ENCODE measurements around the gene TFPT. TPM values are rescaled to one million over a fixed set of nuclear protein-coding genes. Genes with fewer than 3 reads are reported as not detected.

TFPT gene
- total RNA-seq, 4 donors from 2014 or later = 9.8 to 25.8 (median 14.0) TPM

- in situ Hi-C loops (cut with MboI; ENCODE audit: low pct_ligation_motif_present in 1 of 4, low pct_unique_long_range_greater_than_20kb in 1 of 4, low sequenced_read_pairs in 3 of 4) = no loop called here
- Histone ChIP-seq H3K4me1 (peaks cover 17 to 42% (median 31%) of the 10 kb centered on the region in 4 donors), H3K4me3 (peak overlapping the region; percentile 99 to 100 (median 100)), H3K9me3 (no peaks in the 10 kb centered on the region), H3K27me3 (no peaks in the 10 kb centered on the region), H3K27ac (peak overlapping the region; percentile 88 to 99 (median 94)), H3K36me3 (peaks cover 0 to 13% (median 6%) of the 10 kb centered on the region in 4 donors)
- DNase-seq = no peak
- TF ChIP-seq EP300 (IDR thresholded peaks at IDR 0.05; ENCODE audit: low read depth) (no peak), POLR2A (IDR thresholded peaks at IDR 0.05) (no peak)
- intact Hi-C loops (cut with DNase I; ENCODE audit: low total_unique reads) = no loop called here
- WGBS, 2 donors (ENCODE audit: low coverage in 1 of 2) = 30% methylated on average over 25 of the region's 31 CpGs; no CpG with 5 or more reads in 1 of the 2 donors
These were observed 23.2 kb upstream of the TFPT start for GRCh38 chr19:54138489-54139256.

GRCh38 chr19:54137699-54138488 is 22.4 kb upstream of the TFPT start, which contains the start of gene CNOT3:
Gene CNOT3 (plus strand): TSS chr19:54137762. CDS start chr19:54142979, 5,217 bp downstream.
- 0% methylated on average over 56 of the region's 103 CpGs; no CpG with 5 or more reads in 1 of the 2 donors for WGBS, 2 donors (ENCODE audit: low coverage in 1 of 2)
- TF ChIP-seq CTCF (IDR thresholded peaks at IDR 0.05) = peak in 2 of 5 experiments; percentile 7 to 16
- no peak for TF ChIP-seq EP300 (IDR thresholded peaks at IDR 0.05; ENCODE audit: low read depth)
- peak; percentile 86 to 93 (median 86) for TF ChIP-seq POLR2AphosphoS5 (IDR thresholded peaks at IDR 0.05)
- TF ChIP-seq POLR2A (IDR thresholded peaks at IDR 0.05) = peak; percentile 78
- Histone ChIP-seq H3K4me3 (peak within 1 kb of the TSS; percentile 99 to 100 (median 100)), H3K27ac (peak within 1 kb of the TSS; percentile 88 to 99 (median 94)), H3K9me3 (no peaks in the 10 kb centered on the region), H3K4me1 (peaks cover 17 to 42% (median 31%) of the 10 kb centered on the region in 4 donors), H3K36me3 (peaks cover 0 to 6% (median 3%) of the 10 kb centered on the region in 4 donors), H3K27me3 (no peaks in the 10 kb centered on the region)
- DNase-seq = peak; percentile 43
- intact Hi-C loops (cut with DNase I; ENCODE audit: low total_unique reads) = no loop called here
- in situ Hi-C loops (cut with MboI; ENCODE audit: low pct_ligation_motif_present in 1 of 4, low pct_unique_long_range_greater_than_20kb in 1 of 4, low sequenced_read_pairs in 3 of 4) = no loop called here

GRCh38 chr19:54136864-54137698 is 21.6 kb upstream of the TFPT start:
- in situ Hi-C loops (cut with MboI; ENCODE audit: low pct_ligation_motif_present in 1 of 4, low pct_unique_long_range_greater_than_20kb in 1 of 4, low sequenced_read_pairs in 3 of 4) = no loop called here
- no peak for TF ChIP-seq EP300 (IDR thresholded peaks at IDR 0.05; ENCODE audit: low read depth)
- TF ChIP-seq POLR2A (IDR thresholded peaks at IDR 0.05) = peak; percentile 83
- TF ChIP-seq CTCF (IDR thresholded peaks at IDR 0.05) = no peak
- TF ChIP-seq POLR2AphosphoS5 (IDR thresholded peaks at IDR 0.05) = peak; percentile 86 to 93 (median 90)
- intact Hi-C loops (cut with DNase I; ENCODE audit: low total_unique reads) = no loop called here
- Histone ChIP-seq H3K9me3 (no peaks in the 10 kb centered on the region), H3K4me1 (peaks cover 17 to 42% (median 31%) of the 10 kb centered on the region in 4 donors), H3K27me3 (no peaks in the 10 kb centered on the region), H3K36me3 (no peaks in the 10 kb centered on the region), H3K4me3 (peak overlapping the region; percentile 1 to 100 (median 100)), H3K27ac (peak overlapping the region; percentile 88 to 99 (median 94))
- peak; percentile 99 for DNase-seq
- 0% methylated on average over 46 of the region's 46 CpGs; no CpG with 5 or more reads in 1 of the 2 donors for WGBS, 2 donors (ENCODE audit: low coverage in 1 of 2)

DNA sequence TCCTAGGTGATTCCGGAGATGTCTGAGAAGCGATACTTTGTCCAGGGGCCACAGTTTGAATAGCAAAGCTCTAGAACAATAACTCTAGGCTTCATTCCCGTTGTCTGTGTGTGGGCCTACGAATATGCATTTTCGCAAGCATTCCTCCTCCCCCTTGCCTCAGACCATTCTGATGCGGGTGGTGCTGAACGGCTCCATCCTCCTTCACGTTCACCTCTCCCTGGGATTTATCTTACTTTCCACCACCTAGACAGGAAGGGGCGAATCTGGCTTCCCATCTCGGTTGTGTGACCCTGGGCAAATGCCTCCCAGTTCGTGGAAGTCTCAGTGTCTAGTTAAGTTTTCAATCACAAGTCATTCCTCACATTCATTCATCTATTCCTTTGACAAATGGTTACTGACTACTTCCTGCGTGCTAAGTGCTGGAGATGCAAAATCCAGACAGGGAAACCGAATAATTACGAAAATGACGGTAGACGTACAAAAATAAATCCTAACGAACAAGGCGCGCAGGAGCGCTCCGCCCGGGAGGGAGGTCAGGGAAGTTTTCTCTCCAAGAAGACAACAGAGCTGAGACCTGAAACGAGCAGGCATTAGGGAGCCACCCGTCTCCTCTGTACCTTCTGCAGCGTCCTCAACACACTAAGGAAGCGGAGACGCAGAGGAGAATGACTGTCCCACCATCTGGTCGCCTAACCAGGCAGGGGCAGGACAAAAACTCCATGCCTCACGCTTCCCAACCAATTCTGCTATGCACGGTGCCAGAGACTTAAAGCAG is 20.8 kb upstream of the TFPT start:
- in situ Hi-C loops (cut with MboI; ENCODE audit: low pct_ligation_motif_present in 1 of 4, low pct_unique_long_range_greater_than_20kb in 1 of 4, low sequenced_read_pairs in 3 of 4) (no loop called here), intact Hi-C loops (cut with DNase I; ENCODE audit: low total_unique reads) (no loop called here)
- no peak for TF ChIP-seq POLR2AphosphoS5 (IDR thresholded peaks at IDR 0.05)
- TF ChIP-seq CTCF (IDR thresholded peaks at IDR 0.05) = no peak
- TF ChIP-seq EP300 (IDR thresholded peaks at IDR 0.05; ENCODE audit: low read depth) = no peak
- no peak for TF ChIP-seq POLR2A (IDR thresholded peaks at IDR 0.05)
- Histone ChIP-seq H3K36me3 (no peaks in the 10 kb centered on the region), H3K27me3 (no peaks in the 10 kb centered on the region), H3K27ac (peak overlapping the region; percentile 69 to 78 (median 74)), H3K9me3 (no peaks in the 10 kb centered on the region), H3K4me3 (peak overlapping the region; percentile 1 to 56 (median 38)), H3K4me1 (peaks cover 17 to 42% (median 31%) of the 10 kb centered on the region in 4 donors)
- WGBS, 2 donors (ENCODE audit: low coverage in 1 of 2) = 0 to 5% methylated on average over 9 to 30 of the region's 30 CpGs
- no peak for DNase-seq

Measured in transverse colon (tissue), 4 donors.